ENCODE data around the gene DCUN1D1. TPM values are rescaled to one million over a fixed set of nuclear protein-coding genes. Genes with fewer than 3 reads are reported as not detected.
A peak's percentile ranks its signal among the peaks of the same experiment; 100 is the strongest.

The DCUN1D1 gene
- total and polyA plus RNA-seq, 2 experiments from 2014 or later, result 29.5 to 53.5 TPM

- Histone ChIP-seq H3K27ac (ENCODE audit: low read depth) (no peak overlapping the region), H3K27me3 (ENCODE audit: insufficient read depth) (no peaks in the 10 kb centered on the region), H4K20me1 (replicated peaks; ENCODE audit: insufficient read depth) (no peaks in the 10 kb centered on the region), H3K4me1 (ENCODE audit: insufficient read depth) (peaks cover 12% of the 10 kb centered on the region), H3K4me2 (no peak overlapping the region), H3K36me3 (ENCODE audit: insufficient read depth) (no peaks in the 10 kb centered on the region), H3F3A (replicated peaks; ENCODE audit: low read depth) (no peaks in the 10 kb centered on the region), H3K79me2 (replicated peaks; ENCODE audit: insufficient read depth) (no peaks in the 10 kb centered on the region), H3K9me2 (ENCODE audit: insufficient read depth) (no peaks in the 10 kb centered on the region), H2AFZ (no peak overlapping the region), H3K4me3 (no peak overlapping the region)
- DNase-seq (ENCODE audit: low spot score) (no peak), ATAC-seq (no peak)
- H3K9me3 Mint-ChIP-seq, result no peaks in the 10 kb centered on the region
- peaks cover 33% of the 10 kb centered on the region for H3K4me1 Mint-ChIP-seq
- H3K4me3 Mint-ChIP-seq, result no peak overlapping the region
- peak overlapping the region; percentile 79 for H3K27ac Mint-ChIP-seq
- 0 out of 3 replicates have a peak, but pooled peaks cover 3% of the 10 kb centered on the region for H3K36me3 Mint-ChIP-seq (ENCODE audit: low read depth)
- no peaks in the 10 kb centered on the region for H3K27me3 Mint-ChIP-seq (ENCODE audit: insufficient read depth, low read depth, poor library complexity)
- TF ChIP-seq NANOG (IDR thresholded peaks at IDR 0.05; ENCODE audit: borderline replicate concordance), result no peak
- TF ChIP-seq ZNF331 (CRISPR knock-in tag; IDR thresholded peaks at IDR 0.05; ENCODE audit: low read depth), result no peak
- TF ChIP-seq JUNB (IDR thresholded peaks at IDR 0.05; ENCODE audit: unreplicated experiment), result no peak
- no peak for TF ChIP-seq CREB1 (CRISPR knock-in tag; IDR thresholded peaks at IDR 0.05; ENCODE audit: low read depth)
- TF ChIP-seq CTCF (conservative IDR thresholded peaks at IDR 0.05; ENCODE audit: low read depth in 2 of 2), result no peak
- no peak for TF ChIP-seq POLR2AphosphoS5 (IDR thresholded peaks at IDR 0.05; ENCODE audit: low read depth)
- TF ChIP-seq ETS1 (IDR thresholded peaks at IDR 0.05), result no peak
- TF ChIP-seq EZH2 (IDR thresholded peaks at IDR 0.05; ENCODE audit: low read depth, unreplicated experiment), result no peak
- TF ChIP-seq REST (IDR thresholded peaks at IDR 0.05; ENCODE audit: unreplicated experiment), result no peak
- TF ChIP-seq STAT1 (IDR thresholded peaks at IDR 0.05; ENCODE audit: unreplicated experiment), result no peak
- no peak for TF ChIP-seq ZNF114 (CRISPR knock-in tag; IDR thresholded peaks at IDR 0.05)
- no peak for TF ChIP-seq ZNF462 (CRISPR knock-in tag; IDR thresholded peaks at IDR 0.05)
- TF ChIP-seq EZH2phosphoT487 (IDR thresholded peaks at IDR 0.05; ENCODE audit: unreplicated experiment), result no peak
Measured at GRCh38 chr3:182921665-182922355, 58.5 kb downstream of the DCUN1D1 start.
